RWPE2 (cell line): Measurements from ENCODE around the gene JPT1.

ENCODE experiments used
- ATAC-seq: fragments of 200-7000 bp; cut with Tn5 transposase; 3 replicates; pipeline ENCODE4 v1.9.1; 2021; ENCODE audit warnings: low read depth
- DNase-seq: peaks from one replicate; pipeline ENCODE4 v3.0.0-alpha.2; 2020; ENCODE audit warnings: low spot score
- H3K27ac ChIP-seq: fragments of 450-650 bp; 2 replicates; pipeline ENCODE4 v1.5.1; 2017; ENCODE audit warnings: mild to moderate bottlenecking; ENCODE audit not compliant: poor library complexity, severe bottlenecking
- H3K27me3 ChIP-seq: fragments of 250-450 bp; sonication (Bioruptor Pico); 2 replicates; pipeline ENCODE4 v1.5.1; 2021; ENCODE audit warnings: mild to moderate bottlenecking, moderate library complexity; ENCODE audit not compliant: insufficient read depth, poor library complexity, severe bottlenecking
- H3K36me3 ChIP-seq: fragments of 250-450 bp; sonication (Bioruptor Pico); 2 replicates; pipeline ENCODE4 v1.5.1; 2020; ENCODE audit warnings: low read depth, mild to moderate bottlenecking, moderate library complexity
- H3K4me1 ChIP-seq: fragments of 250-450 bp; sonication (Bioruptor Pico); 2 replicates; pipeline ENCODE4 v1.5.1; 2021; ENCODE audit warnings: mild to moderate bottlenecking, moderate library complexity; ENCODE audit not compliant: insufficient read depth, poor library complexity, severe bottlenecking
- H3K4me3 ChIP-seq: fragments of 250-450 bp; sonication (Bioruptor Pico); 2 replicates; pipeline ENCODE4 v1.5.1; 2021; ENCODE audit warnings: mild to moderate bottlenecking, moderate library complexity; ENCODE audit not compliant: severe bottlenecking
- H3K9me3 ChIP-seq: fragments of 250-450 bp; sonication (Bioruptor Pico); 2 replicates; pipeline ENCODE4 v1.5.1; 2021; ENCODE audit warnings: mild to moderate bottlenecking, moderate library complexity; ENCODE audit not compliant: severe bottlenecking
- CTCF ChIP-seq: fragments of 450-650 bp; IDR thresholded peaks from one replicate; pipeline ENCODE4 v1.5.1; 2017; ENCODE audit warnings: mild to moderate bottlenecking, moderate library complexity; ENCODE audit not compliant: poor library complexity, severe bottlenecking

The JPT1 gene

DNA sequence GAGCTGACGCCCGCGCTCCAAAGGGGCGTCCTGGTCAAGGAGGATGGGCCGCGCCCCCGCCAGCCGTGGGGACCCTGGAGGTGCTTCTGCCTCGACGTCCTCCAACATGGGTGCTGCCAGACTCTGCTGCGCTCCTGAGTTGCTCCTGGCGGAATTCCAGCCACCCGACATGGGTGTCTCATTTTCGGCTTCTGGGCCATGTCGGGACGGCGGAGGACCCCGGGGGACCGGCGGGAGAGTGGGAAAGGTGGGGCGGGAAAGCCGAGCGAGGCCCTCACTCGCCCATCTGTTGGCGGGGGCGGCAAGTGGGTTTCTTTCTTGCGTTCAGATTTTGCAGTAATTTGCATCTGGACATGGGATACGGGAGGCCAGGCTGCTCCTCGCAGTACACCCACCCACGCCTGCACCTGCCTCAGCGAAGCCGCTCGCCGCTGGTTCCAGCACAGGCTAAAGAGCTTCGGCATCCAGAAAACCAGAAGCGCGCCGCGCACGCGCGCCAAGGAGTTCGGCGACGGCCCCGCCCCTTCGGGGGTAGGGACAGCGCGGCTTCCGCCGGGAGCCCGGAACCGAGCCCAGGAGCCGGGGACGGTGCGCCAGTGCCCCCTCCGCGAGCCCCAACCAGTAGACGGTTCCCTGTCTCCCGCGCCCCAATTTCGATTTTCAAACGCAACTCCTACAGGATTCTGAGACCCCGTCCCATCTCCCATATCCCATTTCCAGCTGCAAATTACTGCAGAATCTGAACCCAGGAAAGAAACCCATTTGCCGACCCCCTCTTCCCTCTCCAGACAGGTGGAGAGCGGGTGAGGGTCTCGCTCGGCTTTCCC, 44.7 kb downstream of the JPT1 start, which contains the start of gene ARMC7:
ARMC7 (plus strand) TSS at position 563 of the 827 bp plus-strand sequence. CDS start 320 bp downstream, outside the sequence.
- Histone ChIP-seq H3K9me3 (no peaks in the 10 kb centered on the region), H3K36me3 (peaks cover 10% of the 10 kb centered on the region), H3K27me3 (no peaks in the 10 kb centered on the region), H3K4me1 (peaks cover 5% of the 10 kb centered on the region), H3K4me3 (peak within 1 kb of the TSS; percentile 61), H3K27ac (peak within 1 kb of the TSS; percentile 47)
- peak; percentile 87 for DNase-seq
- no peak for TF ChIP-seq CTCF
- peak; percentile 76 for ATAC-seq

GRCh38 chr17:75109046-75109406, 45.3 kb downstream of the JPT1 start:
- TF ChIP-seq CTCF = no peak
- no peak overlapping the region for H3K27ac ChIP-seq
- H3K4me1 ChIP-seq = no peaks in the 10 kb centered on the region
- H3K9me3 ChIP-seq = no peaks in the 10 kb centered on the region
- no peak for ATAC-seq
- H3K36me3 ChIP-seq = peaks cover 8% of the 10 kb centered on the region
- peak overlapping the region; percentile 61 for H3K4me3 ChIP-seq
- H3K27me3 ChIP-seq = no peaks in the 10 kb centered on the region
- no peak for DNase-seq

GRCh38 chr17:75108193-75108592, 46.1 kb downstream of the JPT1 start:
- no peak for ATAC-seq
- no peaks in the 10 kb centered on the region for H3K4me1 ChIP-seq
- no peak overlapping the region for H3K4me3 ChIP-seq
- H3K27ac ChIP-seq = no peak overlapping the region
- H3K36me3 ChIP-seq = peaks cover 4% of the 10 kb centered on the region
- no peaks in the 10 kb centered on the region for H3K27me3 ChIP-seq
- no peaks in the 10 kb centered on the region for H3K9me3 ChIP-seq
- TF ChIP-seq CTCF = no peak
- no peak for DNase-seq

GRCh38 chr17:75105126-75106080, 48.9 kb downstream of the JPT1 start:
- ATAC-seq (peak; percentile 75), DNase-seq (no peak)
- Histone ChIP-seq H3K27ac (no peak overlapping the region), H3K4me3 (no peak overlapping the region), H3K36me3 (peaks cover 4% of the 10 kb centered on the region), H3K27me3 (no peaks in the 10 kb centered on the region), H3K9me3 (no peaks in the 10 kb centered on the region), H3K4me1 (no peaks in the 10 kb centered on the region)
- TF ChIP-seq CTCF = peak; percentile 73
